Activated CD8-positive, alpha-beta T cell treated with anti-CD3 and anti-CD28 coated beads for 36 hours (primary cell): ENCODE results near the gene SCN1A. TPM values are rescaled to one million over a fixed set of nuclear protein-coding genes. Genes with fewer than 3 reads are reported as not detected.

Source experiments
- ATAC-seq: fragments of 200-7000 bp; cut with Tn5 transposase; one replicate; pipeline ENCODE4 v1.10.0; 2021; ENCODE audit warnings: mild to moderate bottlenecking, moderate library complexity
- CTCF ChIA-PET: fragments of 350-600 bp; sonication (Branson Sonifier 250); formaldehyde crosslinking; loops from one replicate; lab custom pipeline; 2021; ENCODE audit warnings: antibody characterized with exemption; lab: Charles Lee
- POLR2A ChIA-PET: fragments of 350-600 bp; sonication (Branson Sonifier 250); formaldehyde crosslinking; loops from one replicate; lab custom pipeline; 2021; ENCODE audit warnings: antibody characterized with exemption; lab: Charles Lee
- DNase-seq: peaks from one replicate; pipeline ENCODE4 v3.0.0-alpha.2; 2020
- H3K27ac Mint-ChIP-seq: one replicate; pipeline ENCODE4 v1.8.0; 2021; ENCODE audit warnings: mild to moderate bottlenecking, mixed read lengths
- H3K27me3 Mint-ChIP-seq: one replicate; pipeline ENCODE4 v1.8.0; 2021; ENCODE audit warnings: mixed read lengths
- H3K36me3 Mint-ChIP-seq: one replicate; pipeline ENCODE4 v1.8.0; 2021; ENCODE audit warnings: low read depth, mixed read lengths
- H3K4me1 Mint-ChIP-seq: one replicate; pipeline ENCODE4 v1.8.0; 2021; ENCODE audit warnings: low read depth, mixed read lengths
- H3K4me3 Mint-ChIP-seq: one replicate; pipeline ENCODE4 v1.8.0; 2021; ENCODE audit warnings: mild to moderate bottlenecking, moderate library complexity, mixed read lengths
- H3K9me3 Mint-ChIP-seq: one replicate; pipeline ENCODE4 v1.8.0; 2021; ENCODE audit warnings: mixed read lengths
- CTCF ChIP-seq: fragments of 200-600 bp; IDR thresholded peaks from one replicate; pipeline ENCODE4 v1.8.0; 2022; ENCODE audit warnings: antibody characterized with exemption, mild to moderate bottlenecking
- intact Hi-C: fragments of 100-400 bp; cut with micrococcal nuclease; formaldehyde crosslinking; loops from one replicate; pipeline ENCODE4 v1.10.0; 2022
- total RNA-seq, 2 experiments: library from RNA; stranded (reverse); gene quantifications; one replicate each; pipeline ENCODE4 v1.2.3, GENCODE V29; 2021

Gene SCN1A
- total RNA-seq, 2 experiments from 2014 or later: not detected

DNA sequence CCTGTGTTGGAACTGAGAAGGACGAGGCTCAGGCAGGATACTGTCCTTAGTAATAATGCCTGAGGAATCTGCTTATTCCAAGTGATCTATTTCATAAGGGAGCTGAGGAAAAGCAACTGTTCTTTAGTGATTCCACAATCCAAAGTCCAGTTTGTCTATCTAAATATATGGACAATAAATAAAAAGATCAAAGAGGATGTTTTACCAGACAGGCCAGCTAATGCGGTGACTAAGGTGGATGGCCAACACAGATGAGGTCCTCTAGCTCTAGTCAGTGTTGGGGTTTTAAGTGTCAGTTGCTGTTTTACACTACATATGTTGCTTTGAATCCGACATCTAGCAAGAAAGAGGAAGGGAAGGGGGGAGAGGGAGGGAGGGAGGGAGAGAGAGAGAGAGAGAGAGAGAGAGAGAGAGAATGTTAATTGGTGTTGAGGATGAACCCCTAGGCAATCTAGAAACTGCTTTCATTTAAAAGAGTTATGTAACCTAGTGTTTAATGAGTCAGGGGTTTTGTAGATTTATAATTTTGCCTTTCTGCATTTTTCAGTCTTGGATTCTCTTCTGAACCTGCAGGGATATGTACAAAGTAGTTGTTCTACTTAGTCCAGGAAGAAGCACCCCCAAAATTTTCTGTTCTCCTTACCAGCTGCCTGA, 27.0 kb upstream of the SCN1A start:
- TF ChIP-seq CTCF: no peak
- intact Hi-C loops: no loop called here
- Mint-ChIP-seq H3K36me3 (no peaks in the 10 kb centered on the region), H3K4me3 (no peak overlapping the region), H3K4me1 (no peaks in the 10 kb centered on the region), H3K9me3 (no peaks in the 10 kb centered on the region), H3K27ac (no peak overlapping the region), H3K27me3 (peaks cover 7% of the 10 kb centered on the region)
- no peak for ATAC-seq
- CTCF ChIA-PET: no interaction called here
- POLR2A ChIA-PET: no interaction called here
- DNase-seq: no peak

DNA sequence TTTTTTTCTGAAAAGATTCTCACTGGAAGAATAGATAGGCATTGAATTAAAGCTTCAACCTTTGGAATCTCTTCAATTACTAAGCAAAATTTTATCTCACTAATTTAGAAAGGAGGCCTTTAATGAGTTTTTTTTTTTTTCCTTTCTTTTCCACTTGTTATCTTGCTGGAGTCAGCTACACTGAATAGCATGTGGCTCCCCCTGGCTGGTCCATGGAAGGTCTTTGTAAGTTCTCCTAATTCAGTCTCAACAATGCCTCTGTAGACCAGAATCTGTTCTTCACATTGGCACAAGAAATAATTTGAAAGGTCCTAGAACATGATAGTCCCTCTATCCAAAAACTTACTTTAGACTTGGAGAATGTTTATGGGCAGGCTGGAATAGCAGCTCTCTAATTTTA, 24.2 kb upstream of the SCN1A start:
- TF ChIP-seq CTCF: no peak
- peaks cover 7% of the 10 kb centered on the region for H3K27me3 Mint-ChIP-seq
- no peaks in the 10 kb centered on the region for H3K4me1 Mint-ChIP-seq
- H3K27ac Mint-ChIP-seq: no peak overlapping the region
- intact Hi-C loops: no loop called here
- H3K9me3 Mint-ChIP-seq: no peaks in the 10 kb centered on the region
- no peak overlapping the region for H3K4me3 Mint-ChIP-seq
- POLR2A ChIA-PET: no interaction called here
- ATAC-seq (no peak), DNase-seq (no peak)
- CTCF ChIA-PET: interaction anchor here (1.5 kb wide), 1 partner anchor 24 kb away, joined by 6 read pairs; the partner anchor contains the start of gene SCN1A
- no peaks in the 10 kb centered on the region for H3K36me3 Mint-ChIP-seq

DNA sequence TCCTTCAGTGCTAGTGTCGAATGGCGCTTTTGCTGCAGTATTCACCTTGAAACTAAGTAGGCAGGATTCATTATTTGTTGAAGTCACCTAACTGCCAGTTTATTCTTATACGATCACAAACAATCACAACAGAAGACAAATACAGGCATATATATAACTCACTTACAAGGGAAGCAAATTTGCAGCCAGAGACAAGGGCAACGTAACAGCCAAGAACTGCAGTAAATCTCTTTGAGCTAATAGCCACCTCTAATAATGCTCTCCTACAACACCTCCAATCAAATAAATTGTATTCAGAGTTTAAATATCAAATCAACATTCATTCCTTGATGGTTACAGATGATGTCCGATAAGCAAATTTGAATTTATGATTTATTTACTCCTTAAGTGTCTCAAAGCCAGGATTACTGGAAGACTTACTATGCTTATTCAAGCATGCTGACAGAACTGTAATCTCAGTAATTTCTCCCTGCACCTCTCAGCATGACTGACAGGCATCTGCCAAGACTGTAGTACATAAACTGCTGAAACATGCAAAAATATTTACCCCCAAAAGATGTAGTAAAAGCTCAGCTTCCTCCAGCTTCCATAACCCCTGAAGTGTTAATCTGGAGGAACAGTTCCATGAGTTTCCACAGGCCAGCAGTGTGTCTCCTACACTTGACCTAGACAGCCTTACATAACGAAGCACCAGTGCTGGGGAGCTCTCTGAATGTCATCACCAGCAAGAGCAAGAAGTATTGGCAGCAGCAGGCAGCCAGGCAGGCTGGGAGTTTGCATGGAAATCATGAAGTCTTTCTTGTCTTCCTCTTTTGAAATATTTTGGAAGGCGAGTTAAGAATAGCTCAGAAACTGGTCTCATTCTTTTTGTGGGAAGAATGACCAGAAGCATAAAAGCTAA, 20.9 kb upstream of the SCN1A start:
- ChIA-PET CTCF (no interaction called here), POLR2A (no interaction called here)
- intact Hi-C loops: no loop called here
- Mint-ChIP-seq H3K9me3 (no peaks in the 10 kb centered on the region), H3K27me3 (peaks cover 2% of the 10 kb centered on the region), H3K4me3 (no peak overlapping the region), H3K27ac (no peak overlapping the region), H3K36me3 (no peaks in the 10 kb centered on the region), H3K4me1 (no peaks in the 10 kb centered on the region)
- no peak for ATAC-seq
- TF ChIP-seq CTCF: no peak
- DNase-seq: no peak

DNA sequence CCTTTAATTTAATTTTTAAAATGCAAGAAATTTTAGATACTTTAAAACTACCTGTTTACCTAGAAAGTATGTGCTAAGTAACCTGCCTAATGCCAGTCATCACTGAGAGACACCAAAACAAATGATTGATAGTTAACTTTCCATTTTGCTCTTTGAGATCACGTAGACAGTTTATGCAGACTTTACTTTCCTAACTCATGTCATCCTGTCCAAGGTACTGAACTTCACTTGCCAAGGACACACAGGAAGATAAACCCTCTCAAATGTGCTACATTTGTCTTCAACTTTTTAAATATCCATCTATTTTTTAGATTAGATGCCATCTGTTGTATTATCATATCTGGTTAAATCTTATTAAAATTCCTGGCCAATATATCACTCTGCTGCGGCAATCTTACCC, 20.1 kb upstream of the SCN1A start:
- TF ChIP-seq CTCF: no peak
- ATAC-seq (no peak), DNase-seq (no peak)
- intact Hi-C loops: no loop called here
- ChIA-PET POLR2A (no interaction called here), CTCF (no interaction called here)
- Mint-ChIP-seq H3K4me1 (no peaks in the 10 kb centered on the region), H3K9me3 (no peaks in the 10 kb centered on the region), H3K4me3 (no peak overlapping the region), H3K27me3 (no peaks in the 10 kb centered on the region), H3K36me3 (no peaks in the 10 kb centered on the region), H3K27ac (no peak overlapping the region)

DNA sequence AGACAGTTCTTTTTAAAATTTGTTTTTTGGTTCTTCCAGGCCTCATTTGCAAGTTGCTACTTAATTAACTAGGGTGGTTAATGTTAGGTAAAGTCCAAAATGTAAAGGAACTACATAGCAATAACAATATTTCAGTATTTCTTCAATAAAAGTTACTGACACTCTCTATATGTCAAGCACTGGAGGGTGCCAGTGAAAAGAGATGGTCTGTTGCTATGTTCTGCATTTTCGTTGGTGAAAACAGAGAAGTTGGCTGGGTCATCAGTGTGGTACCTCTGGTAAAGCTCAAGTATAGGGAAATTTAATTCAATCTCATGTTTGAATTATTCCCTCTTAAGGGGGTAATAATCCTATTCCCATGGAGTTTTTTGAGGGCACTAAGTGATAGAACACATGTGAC, 16.3 kb upstream of the SCN1A start:
- no peak overlapping the region for H3K4me3 Mint-ChIP-seq
- peaks cover 3% of the 10 kb centered on the region for H3K27me3 Mint-ChIP-seq
- ChIA-PET POLR2A (no interaction called here), CTCF (no interaction called here)
- TF ChIP-seq CTCF: no peak
- H3K36me3 Mint-ChIP-seq: no peaks in the 10 kb centered on the region
- no peak for ATAC-seq
- DNase-seq: no peak
- intact Hi-C loops: no loop called here
- peaks cover 4% of the 10 kb centered on the region for H3K9me3 Mint-ChIP-seq
- no peak overlapping the region for H3K27ac Mint-ChIP-seq
- H3K4me1 Mint-ChIP-seq: no peaks in the 10 kb centered on the region
